ENCODE results near the gene GAS2L1. TPM values are rescaled to one million over a fixed set of nuclear protein-coding genes. Genes with fewer than 3 reads are reported as not detected.

GAS2L1 gene
- polyA plus RNA-seq, 1 donor from 2014 or later = 0.77 TPM

- H3K4me3 ChIP-seq (ENCODE audit: low read length) = no peak overlapping the region
- TF ChIP-seq POLR2AphosphoS5 (IDR thresholded peaks at IDR 0.05) = no peak
- no peak for TF ChIP-seq EZH2 (IDR thresholded peaks at IDR 0.05; ENCODE audit: borderline replicate concordance, insufficient read depth, low read length, poor library complexity, severe bottlenecking)
- no peak for TF ChIP-seq TAF1 (IDR thresholded peaks at IDR 0.05; ENCODE audit: low read depth)
- no peak for TF ChIP-seq SMC3 (conservative IDR thresholded peaks at IDR 0.05; ENCODE audit: poor library complexity)
- no peak for TF ChIP-seq MXI1 (conservative IDR thresholded peaks at IDR 0.05; ENCODE audit: poor library complexity, severe bottlenecking)
- TF ChIP-seq REST (IDR thresholded peaks at IDR 0.05; ENCODE audit: borderline replicate concordance) = no peak
- TF ChIP-seq EP300 (conservative IDR thresholded peaks at IDR 0.05; ENCODE audit: poor library complexity, severe bottlenecking) = no peak
- TF ChIP-seq RAD21 (conservative IDR thresholded peaks at IDR 0.05) = no peak
- TF ChIP-seq, protein P1, sequence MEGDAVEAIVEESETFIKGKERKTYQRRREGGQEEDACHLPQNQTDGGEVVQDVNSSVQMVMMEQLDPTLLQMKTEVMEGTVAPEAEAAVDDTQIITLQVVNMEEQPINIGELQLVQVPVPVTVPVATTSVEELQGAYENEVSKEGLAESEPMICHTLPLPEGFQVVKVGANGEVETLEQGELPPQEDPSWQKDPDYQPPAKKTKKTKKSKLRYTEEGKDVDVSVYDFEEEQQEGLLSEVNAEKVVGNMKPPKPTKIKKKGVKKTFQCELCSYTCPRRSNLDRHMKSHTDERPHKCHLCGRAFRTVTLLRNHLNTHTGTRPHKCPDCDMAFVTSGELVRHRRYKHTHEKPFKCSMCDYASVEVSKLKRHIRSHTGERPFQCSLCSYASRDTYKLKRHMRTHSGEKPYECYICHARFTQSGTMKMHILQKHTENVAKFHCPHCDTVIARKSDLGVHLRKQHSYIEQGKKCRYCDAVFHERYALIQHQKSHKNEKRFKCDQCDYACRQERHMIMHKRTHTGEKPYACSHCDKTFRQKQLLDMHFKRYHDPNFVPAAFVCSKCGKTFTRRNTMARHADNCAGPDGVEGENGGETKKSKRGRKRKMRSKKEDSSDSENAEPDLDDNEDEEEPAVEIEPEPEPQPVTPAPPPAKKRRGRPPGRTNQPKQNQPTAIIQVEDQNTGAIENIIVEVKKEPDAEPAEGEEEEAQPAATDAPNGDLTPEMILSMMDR (IDR thresholded peaks at IDR 0.05; ENCODE audit: poor library complexity, severe bottlenecking) = no peak
- H3K9me2 ChIP-seq (ENCODE audit: insufficient read depth, low read length) = no peaks in the 10 kb centered on the region
- no peaks in the 10 kb centered on the region for H3K9me3 ChIP-seq (ENCODE audit: low read length)
- no peaks in the 10 kb centered on the region for H4K20me1 ChIP-seq (ENCODE audit: insufficient read depth)
- no peaks in the 10 kb centered on the region for H3K36me3 ChIP-seq (ENCODE audit: insufficient read depth, low read length)
- no peaks in the 10 kb centered on the region for H3F3A ChIP-seq (ENCODE audit: insufficient read depth, low read length, poor library complexity, severe bottlenecking)
- no peak overlapping the region for H2AFZ ChIP-seq (ENCODE audit: low read depth, low read length)
- H3K27ac ChIP-seq (ENCODE audit: low read length) = no peak overlapping the region
- peaks cover 14% of the 10 kb centered on the region for H3K27me3 ChIP-seq (ENCODE audit: insufficient read depth, low read depth, low read length)
- H3K4me2 ChIP-seq (ENCODE audit: low read length) = no peak overlapping the region
- no peak overlapping the region for H3K9ac ChIP-seq (ENCODE audit: low read length)
- no peaks in the 10 kb centered on the region for H3K79me2 ChIP-seq (replicated peaks; ENCODE audit: insufficient read depth, low read length)
Observed at GRCh38 chr22:29320546-29320945, 14.1 kb downstream of the GAS2L1 start.

- Histone ChIP-seq H3K9me3 (ENCODE audit: low read length) (no peaks in the 10 kb centered on the region), H3K79me2 (replicated peaks; ENCODE audit: insufficient read depth, low read length) (no peaks in the 10 kb centered on the region), H3K4me2 (ENCODE audit: low read length) (no peak overlapping the region), H3F3A (ENCODE audit: insufficient read depth, low read length, poor library complexity, severe bottlenecking) (no peaks in the 10 kb centered on the region), H3K27me3 (ENCODE audit: insufficient read depth, low read depth, low read length) (no peaks in the 10 kb centered on the region), H3K9me2 (ENCODE audit: insufficient read depth, low read length) (no peaks in the 10 kb centered on the region), H3K36me3 (ENCODE audit: insufficient read depth, low read length) (no peaks in the 10 kb centered on the region), H3K4me3 (ENCODE audit: low read length) (no peak overlapping the region), H2AFZ (ENCODE audit: low read depth, low read length) (no peak overlapping the region), H3K9ac (ENCODE audit: low read length) (no peak overlapping the region), H3K27ac (ENCODE audit: low read length) (no peak overlapping the region), H4K20me1 (ENCODE audit: insufficient read depth) (no peaks in the 10 kb centered on the region)
- TF ChIP-seq EZH2 (IDR thresholded peaks at IDR 0.05; ENCODE audit: borderline replicate concordance, insufficient read depth, low read length, poor library complexity, severe bottlenecking) = no peak
- no peak for TF ChIP-seq POLR2AphosphoS5 (IDR thresholded peaks at IDR 0.05)
- TF ChIP-seq, protein P1 (IDR thresholded peaks at IDR 0.05; ENCODE audit: poor library complexity, severe bottlenecking) = no peak
- no peak for TF ChIP-seq SMC3 (conservative IDR thresholded peaks at IDR 0.05; ENCODE audit: poor library complexity)
- TF ChIP-seq EP300 (conservative IDR thresholded peaks at IDR 0.05; ENCODE audit: poor library complexity, severe bottlenecking) = no peak
- TF ChIP-seq TAF1 (IDR thresholded peaks at IDR 0.05; ENCODE audit: low read depth) = no peak
- no peak for TF ChIP-seq MXI1 (conservative IDR thresholded peaks at IDR 0.05; ENCODE audit: poor library complexity, severe bottlenecking)
- TF ChIP-seq RAD21 (conservative IDR thresholded peaks at IDR 0.05) = no peak
- TF ChIP-seq REST (IDR thresholded peaks at IDR 0.05; ENCODE audit: borderline replicate concordance) = no peak
Observed at GRCh38 chr22:29323641-29324040, 17.2 kb downstream of the GAS2L1 start.
